Measurements from ENCODE around the gene SPINK2. TPM values are rescaled to one million over a fixed set of nuclear protein-coding genes. Genes with fewer than 3 reads are reported as not detected.

Gene SPINK2, protein sequence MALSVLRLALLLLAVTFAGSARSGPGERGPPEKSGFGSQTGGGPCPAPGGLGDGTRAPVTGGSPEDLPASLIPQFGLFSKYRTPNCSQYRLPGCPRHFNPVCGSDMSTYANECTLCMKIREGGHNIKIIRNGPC
- not detected for total RNA-seq

- no peak for DNase-seq
These were observed at the start of gene SPINK2 for GRCh38 chr4:56821381-56822243. Gene SPINK2 (minus strand): TSS chr4:56821701. CDS start chr4:56821662, 39 bp downstream.

DNA sequence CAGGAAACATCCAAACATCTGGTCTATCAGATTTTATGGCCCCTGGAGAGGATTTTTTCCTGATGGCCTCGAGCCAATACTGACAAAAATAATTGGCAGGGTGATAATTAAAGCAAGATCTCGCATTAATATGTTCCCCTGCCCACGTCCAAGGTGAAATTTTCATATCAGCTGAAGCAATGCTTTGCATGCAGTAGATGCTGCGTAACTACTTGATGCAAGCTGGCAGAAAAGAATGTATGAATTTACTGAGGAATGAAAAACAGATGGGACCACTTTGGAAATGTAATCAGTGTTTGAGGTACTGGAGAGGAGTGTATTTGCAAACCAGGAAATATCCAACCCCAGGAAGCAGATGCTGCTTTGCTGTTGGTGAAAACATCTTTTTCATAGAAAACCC is 49.4 kb upstream of the SPINK2 start:
- no peak for DNase-seq

DNA sequence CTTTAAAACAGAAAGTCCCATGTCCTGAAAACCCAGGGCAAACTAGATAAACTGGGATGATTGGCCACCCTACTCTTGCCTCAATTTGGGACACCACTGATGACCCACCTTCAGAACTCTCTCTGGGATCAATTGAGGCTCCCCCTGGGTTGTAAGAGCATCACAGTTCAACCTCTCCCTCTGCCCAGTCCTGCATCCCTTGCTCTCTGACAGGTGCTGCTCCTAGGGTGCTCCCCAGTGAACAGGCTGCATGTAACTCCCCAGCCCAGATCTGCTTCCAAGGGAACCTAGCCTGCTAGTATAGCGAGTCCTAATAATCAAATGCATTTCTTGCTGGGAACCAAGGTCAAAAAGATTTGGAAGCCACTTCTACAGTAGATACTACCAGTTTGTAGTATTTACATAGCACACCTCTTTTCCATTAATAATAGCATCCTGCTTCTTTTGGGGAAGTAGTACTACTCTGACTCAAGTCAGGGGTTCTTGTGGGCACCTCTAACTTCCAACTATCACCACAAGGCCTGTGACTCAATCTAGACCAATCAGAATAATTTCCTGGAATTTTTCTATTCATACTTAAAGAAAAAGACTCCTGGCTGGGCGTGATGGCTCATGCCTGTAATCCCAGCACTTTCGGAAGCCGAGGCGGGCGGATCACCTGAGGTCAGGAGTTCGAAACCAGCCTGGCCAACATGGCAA is 42.1 kb upstream of the SPINK2 start:
- DNase-seq: no peak

DNA sequence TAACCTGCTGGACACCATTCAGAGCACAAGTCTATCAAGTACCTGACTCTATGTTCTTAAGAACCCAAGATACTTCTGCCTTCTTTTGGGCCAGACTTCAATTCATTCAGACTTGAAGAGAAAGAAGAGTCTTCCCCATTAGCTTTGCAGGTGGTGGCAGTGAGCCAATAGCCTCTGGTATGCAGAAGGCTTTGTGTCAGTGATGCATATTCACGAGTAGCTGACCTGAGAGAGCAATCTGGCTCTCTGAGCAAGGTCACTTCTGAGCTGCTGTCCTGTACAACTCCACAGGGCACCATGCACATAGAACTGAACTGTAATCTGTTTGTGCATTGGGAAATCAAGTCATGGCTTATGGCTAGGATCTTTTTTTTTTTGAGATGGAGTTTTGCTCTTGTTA is 39.9 kb upstream of the SPINK2 start:
- no peak for DNase-seq

- DNase-seq: no peak
These were observed 39.3 kb upstream of the SPINK2 start for GRCh38 chr4:56860781-56861180.

DNA sequence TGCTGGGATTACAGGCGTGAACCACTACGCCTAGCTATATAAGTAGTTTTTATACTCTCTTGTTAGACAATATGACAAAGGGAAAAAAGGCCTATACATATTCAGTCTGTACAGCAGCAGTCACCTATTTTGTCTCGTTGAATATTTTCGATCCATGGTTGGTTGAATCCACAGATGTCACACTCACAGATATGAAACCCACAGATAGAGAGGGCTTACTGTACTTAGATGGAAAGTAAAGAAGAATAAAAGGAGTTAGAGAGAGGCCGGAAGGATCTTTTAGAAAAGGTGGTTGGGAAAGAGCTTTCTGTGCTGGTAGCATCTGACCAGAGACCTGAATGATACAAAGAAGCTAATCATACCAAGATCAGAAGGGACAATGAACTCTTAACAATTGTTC is 38.3 kb upstream of the SPINK2 start:
- no peak for DNase-seq

DNA sequence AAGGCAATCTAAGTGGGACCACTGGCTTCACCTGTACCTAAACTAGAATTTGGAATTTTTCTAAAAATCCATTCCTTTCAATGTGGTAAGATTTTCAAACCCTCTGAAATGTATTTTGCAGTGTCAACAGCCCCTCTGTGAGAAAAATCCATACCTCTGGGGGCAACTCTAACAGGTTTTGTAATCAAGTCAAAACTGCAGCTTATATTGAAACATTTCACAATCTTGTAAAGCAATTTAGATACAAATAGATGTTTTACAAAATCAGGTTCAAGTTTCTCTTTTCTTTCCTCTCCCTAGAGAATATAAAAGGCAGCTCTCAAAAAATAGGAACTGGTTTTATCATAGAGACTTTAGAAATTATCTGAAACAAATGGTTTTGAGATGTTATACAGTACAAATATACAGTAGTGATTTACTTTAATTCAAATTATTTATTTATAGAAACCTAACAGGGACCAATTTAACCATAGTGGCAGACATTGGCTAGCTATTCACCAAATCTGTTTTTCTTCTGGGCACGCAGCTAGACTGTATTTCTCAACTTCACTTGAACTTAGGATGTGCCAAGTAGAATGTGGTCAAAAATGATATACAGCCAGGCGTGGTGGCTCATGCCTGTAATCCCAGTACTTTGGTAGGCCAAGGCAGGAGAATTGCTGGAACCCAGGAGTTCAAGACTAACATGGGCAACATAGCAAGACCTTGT is 36.3 kb upstream of the SPINK2 start:
- DNase-seq: no peak

GRCh38 chr4:56856656-56857055 is 35.2 kb upstream of the SPINK2 start:
- no peak for DNase-seq

- DNase-seq: no peak
These were observed 29.4 kb upstream of the SPINK2 start for GRCh38 chr4:56850910-56851309.

GRCh38 chr4:56844802-56845580 is 23.5 kb upstream of the SPINK2 start:
- no peak for DNase-seq

DNA sequence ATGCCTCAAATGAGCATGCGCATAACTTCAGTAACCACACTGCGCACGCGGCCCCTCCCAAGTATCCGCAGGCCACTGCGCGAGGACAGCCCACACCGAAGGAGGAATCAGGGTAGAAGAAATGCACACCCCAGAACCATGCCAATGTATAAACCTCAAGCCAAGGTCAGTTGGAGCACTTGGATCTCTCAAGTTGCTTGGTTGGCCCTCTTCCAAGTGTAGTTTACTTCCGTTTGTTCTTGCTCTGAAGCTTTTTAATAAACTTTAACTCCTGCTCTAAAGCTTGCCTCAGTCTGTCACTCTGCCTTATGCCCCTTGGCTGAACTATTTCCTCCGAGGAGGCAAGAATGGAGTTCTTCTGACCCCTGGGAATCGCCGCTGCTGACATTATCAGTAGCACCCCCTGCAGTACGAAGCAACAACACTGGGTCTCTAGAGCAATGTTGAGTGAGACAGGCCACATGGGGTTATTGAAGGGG is 22.0 kb upstream of the SPINK2 start:
- DNase-seq: no peak

DNA sequence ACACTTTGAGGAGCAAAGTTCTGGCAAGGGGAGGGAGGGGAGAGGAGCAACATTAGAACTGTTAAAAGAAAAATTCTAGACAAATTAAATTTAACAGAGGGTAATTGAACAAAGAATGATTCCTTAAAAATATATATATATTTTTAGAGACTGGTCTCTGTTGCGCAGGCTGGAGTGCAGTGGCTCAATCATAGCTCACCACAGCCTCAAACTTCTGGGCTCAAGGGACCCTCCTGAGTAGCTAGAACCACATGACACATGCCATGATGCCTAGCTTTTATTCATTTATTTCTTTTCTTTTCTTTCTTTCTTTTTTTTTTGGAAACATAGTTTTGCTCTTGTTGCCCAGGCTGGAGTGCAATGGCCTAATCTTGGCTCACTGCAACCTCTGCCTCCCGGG is 19.1 kb upstream of the SPINK2 start:
- no peak for DNase-seq

DNA sequence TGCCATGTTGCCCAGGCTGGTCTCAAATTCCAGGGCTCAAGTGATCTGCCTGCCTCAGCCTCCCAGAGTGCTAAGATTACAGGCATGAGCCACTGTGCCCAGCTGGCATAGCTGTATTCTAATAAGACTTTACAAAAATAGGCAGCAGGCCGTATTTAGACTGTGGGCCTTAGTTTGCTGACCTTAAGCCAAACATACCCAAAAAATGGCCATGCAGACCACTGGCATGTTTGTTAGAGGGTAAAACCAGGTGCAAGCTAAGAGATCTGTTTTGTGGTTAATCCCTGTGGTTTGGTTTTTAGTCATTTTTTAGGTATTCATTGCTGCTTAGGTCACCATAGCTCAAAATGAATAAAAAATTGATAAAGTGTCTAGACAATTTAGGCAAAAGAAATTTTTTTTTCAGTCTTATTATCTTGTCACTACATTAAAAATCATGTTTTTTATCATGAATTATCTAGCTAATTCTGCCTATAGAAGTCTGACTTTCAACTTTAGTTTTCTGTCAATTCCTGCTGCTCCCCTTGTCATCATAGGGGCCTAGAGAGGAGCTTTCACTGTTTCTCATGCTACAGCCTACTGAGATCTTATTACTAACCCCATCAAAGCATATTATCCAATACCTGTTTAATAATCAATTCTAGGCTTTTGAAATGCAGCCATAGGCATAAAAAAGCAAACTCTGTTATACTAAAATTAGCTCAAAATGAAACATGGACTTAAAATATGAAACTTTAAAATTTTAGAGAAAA is 7.5 kb upstream of the SPINK2 start:
- DNase-seq: no peak

DNA sequence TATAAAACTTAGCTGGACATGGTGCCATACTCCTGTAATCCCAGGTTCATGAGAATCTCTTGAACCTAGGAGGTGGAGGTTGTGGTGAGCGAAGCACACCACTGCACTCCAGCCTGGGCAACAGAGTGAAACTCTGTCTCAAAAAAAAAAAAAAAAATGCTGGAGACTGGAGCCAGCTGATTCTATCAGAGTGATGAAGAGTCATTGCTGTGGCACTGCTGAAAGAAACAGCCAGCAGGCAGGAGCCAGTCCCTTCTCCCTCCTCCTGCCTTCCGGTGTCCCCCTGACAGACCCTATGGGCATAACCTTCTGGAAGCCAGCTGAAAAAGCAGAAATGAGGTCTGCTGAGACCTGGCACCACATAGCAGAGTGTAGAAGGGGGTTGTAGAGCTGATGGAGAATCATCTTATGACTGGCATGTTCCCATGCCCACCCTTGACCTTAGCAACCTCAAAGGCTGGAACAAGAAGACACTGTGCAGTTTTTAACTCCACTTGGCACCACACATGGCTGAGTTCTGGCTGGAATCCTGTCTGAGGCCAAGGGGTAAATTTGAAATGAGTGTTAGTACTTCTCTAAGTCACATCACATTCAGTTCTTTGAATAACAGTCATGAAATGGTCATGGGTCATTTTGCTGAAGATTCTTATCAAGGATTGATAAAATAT is 2.6 kb upstream of the SPINK2 start:
- no peak for DNase-seq

- DNase-seq: no peak
These were observed 2.7 kb downstream of the SPINK2 start for GRCh38 chr4:56818797-56819196.

DNA sequence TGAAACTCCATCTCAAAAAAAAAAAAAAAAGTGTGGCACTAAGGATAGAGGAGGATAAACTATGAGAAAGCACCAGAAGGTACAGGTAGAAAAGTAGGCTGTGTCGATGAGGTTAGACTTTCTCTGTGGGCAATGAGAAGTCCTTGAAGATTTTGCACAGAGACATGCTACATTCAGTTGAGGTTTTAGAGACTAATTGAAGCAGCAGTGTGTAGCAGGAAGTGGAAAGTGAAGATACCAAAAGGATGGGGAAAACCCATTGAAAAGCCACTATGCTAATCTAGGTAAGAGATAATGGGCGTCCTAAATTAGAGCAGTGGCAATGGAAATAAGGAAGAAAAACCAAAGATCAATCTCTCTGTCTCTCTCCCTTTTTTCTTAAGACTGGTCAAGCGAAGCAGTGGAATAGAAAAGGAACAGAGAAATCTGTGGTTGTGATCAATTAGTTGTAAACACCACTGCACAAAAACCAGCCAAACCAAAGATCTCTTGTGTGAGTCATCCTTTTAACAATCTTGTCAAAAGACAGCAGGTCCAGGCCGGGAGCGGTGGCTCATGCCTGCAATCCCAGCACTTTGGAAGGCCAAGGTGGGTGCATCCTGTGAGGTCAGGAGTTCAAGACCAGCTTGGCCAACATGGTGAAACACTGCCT is 3.5 kb downstream of the SPINK2 start:
- DNase-seq: no peak

GRCh38 chr4:56806666-56807065 is 14.8 kb downstream of the SPINK2 start:
- DNase-seq: no peak

DNA sequence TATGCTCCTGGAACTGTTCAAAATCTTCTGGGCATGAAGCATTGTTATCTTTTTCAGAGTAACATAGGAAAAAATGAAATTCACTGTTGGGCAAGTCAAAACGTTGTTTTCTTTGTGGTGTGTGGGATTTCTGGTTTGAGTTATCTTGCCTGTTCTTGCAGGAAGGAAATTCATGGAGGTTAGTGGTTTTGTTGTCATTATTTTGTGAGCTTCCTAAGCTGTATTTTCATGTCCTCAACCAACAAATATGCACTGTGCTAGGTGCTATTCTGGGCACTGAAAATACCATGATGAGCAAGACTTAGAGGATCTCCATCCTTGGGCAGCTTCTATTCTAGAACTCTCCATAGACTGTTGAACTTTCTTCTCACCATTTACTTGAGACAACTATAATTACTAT is 16.9 kb downstream of the SPINK2 start:
- no peak for DNase-seq

- no peak for DNase-seq
These were observed 18.0 kb downstream of the SPINK2 start for GRCh38 chr4:56803471-56803870.
